ENCODE measurements around the gene SEZ6L.

GRCh38 chr22:26276529-26277160, 107.4 kb downstream of the SEZ6L start:
- TF ChIP-seq GATA2 (IDR thresholded peaks at IDR 0.05; ENCODE audit: low read depth, low read length) (no peak), GATA3 (IDR thresholded peaks at IDR 0.05; ENCODE audit: low read depth, low read length) (no peak)

All from SH-SY5Y (cell line).